HCT116 (cell line): ENCODE data around the gene TMEM106C. TPM values are rescaled to one million over a fixed set of nuclear protein-coding genes. Genes with fewer than 3 reads are reported as not detected.

ENCODE experiments used
- ATAC-seq: fragments of 200-7000 bp; cut with Tn5 transposase; 2 replicates; pipeline ENCODE4 v1.9.1; 2020; ENCODE audit warnings: mild to moderate bottlenecking, moderate library complexity
- BruUV-seq: library from RNA; stranded (reverse); fragments of 400-500 nt; replicated peaks from 2 replicates; lab custom pipeline; 2021; lab: Mats Ljungman, UMichigan
- CTCF ChIA-PET: fragments of 300-600 bp; sonication (Branson Sonifier 250); formaldehyde crosslinking; loops from one replicate; lab custom pipeline; 2021; ENCODE audit warnings: antibody characterized with exemption; lab: Charles Lee
- POLR2A ChIA-PET: fragments of 300-600, 350-600 bp; sonication (Branson Sonifier 250); formaldehyde crosslinking; loops from one replicate; lab custom pipeline; 2021; ENCODE audit warnings: antibody characterized with exemption; lab: Charles Lee
- RAD21 ChIA-PET, 2 experiments: fragments of 300-600 bp; sonication (Branson Sonifier 250); formaldehyde crosslinking; loops; one replicate each; lab custom pipeline; 2023; ENCODE audit warnings: low total read pairs in 2 of 2; ENCODE audit not compliant: uncharacterized antibody in 2 of 2, unreplicated experiment in 2 of 2, low non-redundant PET in 1 of 2; lab: Charles Lee
- DNase-seq: peaks from one replicate; pipeline ENCODE4 v3.0.0-alpha.2; 2010; ENCODE audit warnings: low read depth, low spot score
- H2AFZ ChIP-seq: fragments of 200-600 bp; shearing (Covaris generic), sonication (generic); 2 replicates; pipeline ENCODE4 v1.6.1; 2017; ENCODE audit warnings: low read depth, mixed run types, mixed read lengths, antibody characterized with exemption, low read length; ENCODE audit not compliant: poor library complexity, severe bottlenecking
- H3K27ac ChIP-seq: 2 replicates; pipeline ENCODE4 v1.5.1; 2012; ENCODE audit warnings: low read depth, low read length
- H3K27me3 ChIP-seq: fragments of 200-600 bp; sonication (generic); 2 replicates; pipeline ENCODE4 v1.6.1; 2016; ENCODE audit warnings: mixed run types, low read length, mixed read lengths; ENCODE audit not compliant: insufficient read depth
- H3K36me3 ChIP-seq, 2 experiments: fragments of 200-500 bp in 1 of 2; fragments of 200-600 bp in 1 of 2; sonication (Bioruptor generic) in 1 of 2; sonication (generic) in 1 of 2; 2 replicates each; pipeline versions ENCODE4 v1.5.1 to v1.6.1; 2014 to 2016; ENCODE audit warnings: low read length in 2 of 2, inconsistent platforms in 1 of 2, mixed read lengths in 1 of 2, mixed run types in 1 of 2; ENCODE audit not compliant: insufficient read depth in 2 of 2, control insufficient read depth in 1 of 2
- H3K4me1 ChIP-seq, 2 experiments: fragments of 200-600 bp in 1 of 2; sonication (generic) in 1 of 2; 2 replicates each; pipeline versions ENCODE4 v1.5.1 to v1.6.1; 2012 to 2017; ENCODE audit warnings: low read length in 2 of 2, inconsistent platforms in 1 of 2, mild to moderate bottlenecking in 1 of 2, mixed read lengths in 1 of 2, mixed run types in 1 of 2, moderate library complexity in 1 of 2; ENCODE audit not compliant: insufficient read depth in 2 of 2, control insufficient read depth in 1 of 2
- H3K4me2 ChIP-seq: fragments of 200-600 bp; sonication (generic); 2 replicates; pipeline ENCODE4 v1.6.1; 2017; ENCODE audit warnings: mixed run types, low read length, mixed read lengths
- H3K4me3 ChIP-seq, 2 experiments: fragments of 200-600 bp in 1 of 2; sonication (generic) in 1 of 2; replicated peaks in 1 of 2; 2 replicates each; pipeline ENCODE4 v1.5.1; 2011 to 2016; ENCODE audit warnings: low read length in 2 of 2, control low read depth in 1 of 2, low read depth in 1 of 2, mild to moderate bottlenecking in 1 of 2, mixed read lengths in 1 of 2, mixed run types in 1 of 2
- H3K79me2 ChIP-seq: fragments of 200-600 bp; sonication (generic); 2 replicates; pipeline ENCODE4 v1.6.1; 2017; ENCODE audit warnings: mild to moderate bottlenecking, mixed run types, low read length, moderate library complexity, mixed read lengths; ENCODE audit not compliant: insufficient read depth
- H3K9ac ChIP-seq: fragments of 200-600 bp; sonication (generic); 2 replicates; pipeline ENCODE4 v1.6.1; 2016; ENCODE audit warnings: low read length, mixed read lengths
- H3K9me2 ChIP-seq: fragments of 200-600 bp; sonication (generic), shearing (Covaris generic); 2 replicates; pipeline ENCODE4 v1.6.1; 2017; ENCODE audit warnings: mixed run types, mild to moderate bottlenecking, moderate library complexity; ENCODE audit not compliant: insufficient read depth
- H3K9me3 ChIP-seq, 2 experiments: fragments of 200-500 bp in 1 of 2; fragments of 200-600 bp in 1 of 2; sonication (Bioruptor generic) in 1 of 2; sonication (generic) in 1 of 2; 2 replicates each; pipeline ENCODE4 v1.6.1; 2014 to 2017; ENCODE audit warnings: low read length in 2 of 2, mixed read lengths in 2 of 2, inconsistent platforms in 1 of 2, low read depth in 1 of 2, mild to moderate bottlenecking in 1 of 2, mixed run types in 1 of 2, moderate library complexity in 1 of 2; ENCODE audit not compliant: control insufficient read depth in 1 of 2, insufficient read depth in 1 of 2
- H4K20me1 ChIP-seq: fragments of 200-600 bp; sonication (generic), shearing (Covaris generic); 2 replicates; pipeline ENCODE4 v1.6.1; 2017; ENCODE audit warnings: mixed run types, mild to moderate bottlenecking, moderate library complexity; ENCODE audit not compliant: insufficient read depth
- CBX3 ChIP-seq: IDR thresholded peaks from 2 replicates; pipeline ENCODE4 v1.6.1; 2012; ENCODE audit warnings: low read depth
- CEBPB ChIP-seq: IDR thresholded peaks from 2 replicates; pipeline ENCODE4 v1.6.1; 2012; ENCODE audit warnings: low read depth
- EGR1 ChIP-seq: IDR thresholded peaks from 2 replicates; pipeline ENCODE4 v1.6.1; 2012; ENCODE audit warnings: low read depth
- EZH2phosphoT487 ChIP-seq: fragments of 200-600 bp; IDR thresholded peaks from 2 replicates; pipeline ENCODE4 v1.6.1; 2018; ENCODE audit warnings: antibody characterized with exemption, borderline replicate concordance
- FOSL1 ChIP-seq: IDR thresholded peaks from 2 replicates; pipeline ENCODE4 v1.6.1; 2012; ENCODE audit warnings: low read depth
- JUND ChIP-seq: IDR thresholded peaks from 2 replicates; pipeline ENCODE4 v1.6.1; 2012
- POLR2A ChIP-seq: IDR thresholded peaks from 2 replicates; pipeline ENCODE4 v1.7.0; 2011; ENCODE audit warnings: borderline replicate concordance; ENCODE audit not compliant: insufficient read depth, insufficient read length; ENCODE audit errors: extremely low read depth
- SP1 ChIP-seq: IDR thresholded peaks from 2 replicates; pipeline ENCODE4 v1.6.1; 2012; ENCODE audit warnings: low read depth
- SRF ChIP-seq: IDR thresholded peaks from 2 replicates; pipeline ENCODE4 v1.6.1; 2012; ENCODE audit warnings: low read depth
- TCF7L2 ChIP-seq: IDR thresholded peaks from 2 replicates; pipeline ENCODE4 v1.7.0; 2011; ENCODE audit warnings: borderline replicate concordance, inconsistent platforms; ENCODE audit not compliant: insufficient read depth, insufficient read length; ENCODE audit errors: extremely low read depth
- ZFX ChIP-seq: fragments of 450-650 bp; IDR thresholded peaks from 2 replicates; pipeline ENCODE4 v1.6.1; 2017
- ZNF274 ChIP-seq: fragments of 200-500 bp; sonication (Bioruptor generic); IDR thresholded peaks from 2 replicates; pipeline ENCODE4 v1.6.1; 2014; ENCODE audit warnings: mild to moderate bottlenecking, low read depth, low read length, inconsistent platforms
- intact Hi-C: fragments of 100-400 bp; cut with micrococcal nuclease; formaldehyde crosslinking; loops from 2 replicates; pipeline ENCODE4 v1.10.0; 2022
- total RNA-seq: library from RNA; stranded (reverse); gene quantifications from one replicate; pipeline ENCODE4 v1.2.1, GENCODE V29; 2021; ENCODE audit not compliant: unreplicated experiment
- TF ChIP-seq, protein P1 (sequence below): IDR thresholded peaks from 2 replicates; pipeline ENCODE4 v1.6.1; 2012
- TF ChIP-seq, protein P2 (sequence below): IDR thresholded peaks from 2 replicates; pipeline ENCODE4 v1.6.1; 2012
- TF ChIP-seq, protein P3 (sequence below), 3 experiments: fragments of 200-600 bp in 1 of 3; sonication (generic) in 1 of 3; IDR thresholded peaks in 2 of 3; conservative IDR thresholded peaks in 1 of 3; 2 replicates each; pipeline ENCODE4 v1.5.1; 2012 to 2017; ENCODE audit warnings: low read depth in 2 of 3, low read length in 2 of 3, antibody characterized with exemption in 1 of 3, borderline replicate concordance in 1 of 3, control low read depth in 1 of 3, mild to moderate bottlenecking in 1 of 3, mixed read lengths in 1 of 3, mixed run types in 1 of 3, moderate library complexity in 1 of 3; ENCODE audit not compliant: insufficient read depth in 1 of 3

The TMEM106C gene
- total RNA-seq, 1 experiment from 2014 or later = 94.7 TPM

DNA sequence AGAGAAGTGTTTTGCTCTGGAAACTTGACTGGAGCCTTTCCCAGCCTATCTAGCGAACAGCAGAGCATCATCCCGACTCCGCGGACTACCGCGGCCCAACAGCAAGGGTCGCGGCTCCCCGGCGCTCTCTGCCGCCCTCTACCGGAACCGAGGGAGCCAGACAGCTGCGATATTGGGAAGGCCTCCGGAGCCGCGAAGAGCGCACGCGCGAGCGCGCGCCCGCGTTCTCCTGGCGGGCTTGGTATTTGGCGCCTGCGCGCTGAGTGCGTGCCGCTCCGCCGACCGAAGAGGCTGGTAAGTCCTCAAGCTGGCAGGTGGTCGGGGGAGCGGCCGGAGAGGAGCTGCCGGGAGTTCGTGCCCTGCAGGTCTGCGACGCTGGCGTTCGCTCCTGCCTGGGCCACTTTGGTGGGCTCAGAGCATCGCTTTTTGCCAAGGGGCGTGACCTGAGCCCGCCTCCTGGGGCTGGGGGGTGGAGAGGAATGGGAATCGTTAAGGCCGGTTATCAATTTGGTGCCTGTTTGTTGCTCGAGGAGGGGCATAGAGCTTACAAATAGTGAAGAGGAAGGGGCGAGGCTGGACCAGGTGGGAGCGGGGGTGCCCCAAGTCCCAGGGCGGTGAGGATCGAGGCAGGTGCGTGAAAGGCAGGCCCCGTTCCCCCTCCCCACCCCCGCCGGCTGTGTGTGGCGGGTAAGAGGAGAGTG lies at the start of gene TMEM106C (continued):
- TF ChIP-seq, protein P1, sequence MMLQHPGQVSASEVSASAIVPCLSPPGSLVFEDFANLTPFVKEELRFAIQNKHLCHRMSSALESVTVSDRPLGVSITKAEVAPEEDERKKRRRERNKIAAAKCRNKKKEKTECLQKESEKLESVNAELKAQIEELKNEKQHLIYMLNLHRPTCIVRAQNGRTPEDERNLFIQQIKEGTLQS = no peak
- no peak for TF ChIP-seq EZH2phosphoT487

DNA sequence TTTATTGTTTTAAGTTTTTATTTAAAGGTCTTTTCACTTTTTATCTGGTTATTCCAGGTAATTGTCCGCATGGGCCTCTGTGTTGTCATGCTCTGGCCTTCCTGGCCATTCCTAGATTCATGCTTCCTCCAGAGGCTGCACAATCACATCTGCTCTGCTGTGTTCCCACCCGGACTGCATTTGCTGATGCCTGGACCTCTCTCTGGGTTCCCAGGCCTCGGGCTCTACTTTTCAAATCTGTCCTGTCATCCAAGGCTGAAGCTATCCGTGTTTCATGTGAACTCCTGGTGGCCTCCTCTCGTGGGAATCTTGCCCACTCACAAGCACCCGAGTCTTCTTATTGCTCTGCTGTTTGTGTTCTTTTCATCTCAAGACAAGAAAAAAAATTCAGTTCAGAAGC lies 42.5 kb upstream of the TMEM106C start:
- Histone ChIP-seq H3K9me3 (no peaks in the 10 kb centered on the region), H3K36me3 (no peaks in the 10 kb centered on the region), H2AFZ (no peak overlapping the region), H3K9me2 (no peaks in the 10 kb centered on the region), H3K27ac (no peak overlapping the region), H3K79me2 (no peaks in the 10 kb centered on the region), H3K4me2 (no peak overlapping the region), H3K27me3 (peaks cover 5% of the 10 kb centered on the region; the same call in 1 of the 2 replicates), H3K9ac (no peak overlapping the region), H4K20me1 (no peaks in the 10 kb centered on the region), H3K4me3 (no peak overlapping the region), H3K4me1 (no peaks in the 10 kb centered on the region)
- TF ChIP-seq SP1 = no peak
- TF ChIP-seq ZNF274 = no peak
- no peak for TF ChIP-seq ZFX
- TF ChIP-seq SRF = no peak
- no peak for TF ChIP-seq TCF7L2
- no peak for TF ChIP-seq CBX3
- no peak for TF ChIP-seq POLR2A
- no peak for TF ChIP-seq FOSL1
- TF ChIP-seq, protein P1 = no peak
- no peak for TF ChIP-seq JUND
- no peak for TF ChIP-seq EGR1
- TF ChIP-seq, protein P2, sequence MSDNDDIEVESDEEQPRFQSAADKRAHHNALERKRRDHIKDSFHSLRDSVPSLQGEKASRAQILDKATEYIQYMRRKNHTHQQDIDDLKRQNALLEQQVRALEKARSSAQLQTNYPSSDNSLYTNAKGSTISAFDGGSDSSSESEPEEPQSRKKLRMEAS = no peak
- no peak for TF ChIP-seq CEBPB
- TF ChIP-seq, protein P3, sequence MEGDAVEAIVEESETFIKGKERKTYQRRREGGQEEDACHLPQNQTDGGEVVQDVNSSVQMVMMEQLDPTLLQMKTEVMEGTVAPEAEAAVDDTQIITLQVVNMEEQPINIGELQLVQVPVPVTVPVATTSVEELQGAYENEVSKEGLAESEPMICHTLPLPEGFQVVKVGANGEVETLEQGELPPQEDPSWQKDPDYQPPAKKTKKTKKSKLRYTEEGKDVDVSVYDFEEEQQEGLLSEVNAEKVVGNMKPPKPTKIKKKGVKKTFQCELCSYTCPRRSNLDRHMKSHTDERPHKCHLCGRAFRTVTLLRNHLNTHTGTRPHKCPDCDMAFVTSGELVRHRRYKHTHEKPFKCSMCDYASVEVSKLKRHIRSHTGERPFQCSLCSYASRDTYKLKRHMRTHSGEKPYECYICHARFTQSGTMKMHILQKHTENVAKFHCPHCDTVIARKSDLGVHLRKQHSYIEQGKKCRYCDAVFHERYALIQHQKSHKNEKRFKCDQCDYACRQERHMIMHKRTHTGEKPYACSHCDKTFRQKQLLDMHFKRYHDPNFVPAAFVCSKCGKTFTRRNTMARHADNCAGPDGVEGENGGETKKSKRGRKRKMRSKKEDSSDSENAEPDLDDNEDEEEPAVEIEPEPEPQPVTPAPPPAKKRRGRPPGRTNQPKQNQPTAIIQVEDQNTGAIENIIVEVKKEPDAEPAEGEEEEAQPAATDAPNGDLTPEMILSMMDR (IDR thresholded peaks at IDR 0.05 in 2 of 3, conservative IDR thresholded peaks at IDR 0.05 in 1 of 3; ENCODE audit: borderline replicate concordance in 1 of 3, insufficient read depth in 1 of 3, low read depth in 2 of 3, low read length in 2 of 3) = no peak
- ChIA-PET RAD21 (no interaction called here), CTCF (interaction anchor here (1.0 kb wide), 1 partner anchor 29 kb away, joined by 3 read pairs; no protein-coding TSS in a partner anchor), POLR2A (interaction anchor here (0.6 kb wide), 1 partner anchor 10 kb away, joined by 3 read pairs; no protein-coding TSS in a partner anchor)
- BruUV-seq = no TSS peak
- DNase-seq = no peak
- no peak for ATAC-seq
- intact Hi-C loops = no loop called here
